Neuronal stem cell (in vitro differentiated cells): Measurements from ENCODE around the gene BRSK2.
A peak's percentile ranks its signal among the peaks of the same experiment; 100 is the strongest.

Experiments used
- DNase-seq: peaks from one replicate; pipeline ENCODE4 v3.0.0-alpha.2; 2013; ENCODE audit warnings: low spot score
- H2AFZ ChIP-seq: one replicate; pipeline ENCODE4 v1.6.1; 2013; ENCODE audit warnings: mild to moderate bottlenecking, low read length, inconsistent platforms
- H2AK5ac ChIP-seq: 2 replicates; pipeline ENCODE4 v1.6.1; 2013; ENCODE audit warnings: low read depth, mild to moderate bottlenecking, inconsistent platforms, low read length, moderate library complexity, mixed read lengths
- H2BK120ac ChIP-seq: 2 replicates; pipeline ENCODE4 v1.6.1; 2013; ENCODE audit warnings: low read depth, mild to moderate bottlenecking, inconsistent platforms, low read length, moderate library complexity, mixed read lengths
- H2BK12ac ChIP-seq: one replicate; pipeline ENCODE4 v1.6.1; 2013; ENCODE audit warnings: low read length, inconsistent platforms
- H2BK15ac ChIP-seq: 2 replicates; pipeline ENCODE4 v1.6.1; 2013; ENCODE audit warnings: mild to moderate bottlenecking, low read length, inconsistent platforms, mixed read lengths
- H2BK5ac ChIP-seq: one replicate; pipeline ENCODE4 v1.6.1; 2013; ENCODE audit warnings: inconsistent platforms, mild to moderate bottlenecking, low read length, moderate library complexity
- H3K14ac ChIP-seq: one replicate; pipeline ENCODE4 v1.6.1; 2013; ENCODE audit warnings: low read length, inconsistent platforms
- H3K18ac ChIP-seq: 2 replicates; pipeline ENCODE4 v1.6.1; 2013; ENCODE audit warnings: low read length, inconsistent platforms
- H3K23ac ChIP-seq: 2 replicates; pipeline ENCODE4 v1.6.1; 2013; ENCODE audit warnings: low read depth, mild to moderate bottlenecking, mixed read lengths, low read length, inconsistent platforms; ENCODE audit not compliant: poor library complexity
- H3K27ac ChIP-seq: replicated peaks from 3 replicates; pipeline ENCODE4 v1.5.1; 2013; ENCODE audit warnings: low read length, inconsistent platforms
- H3K27me3 ChIP-seq, 3 experiments: 2 replicates each; pipeline ENCODE4 v1.6.1; 2013; ENCODE audit warnings: low read length in 3 of 3, mild to moderate bottlenecking in 2 of 3, inconsistent platforms in 1 of 3, low read depth in 1 of 3, mixed read lengths in 1 of 3, moderate library complexity in 1 of 3; ENCODE audit not compliant: control insufficient read depth in 3 of 3, insufficient read depth in 3 of 3
- H3K36me3 ChIP-seq, 2 donors: replicated peaks in 1 of 2; 2 replicates each; pipeline ENCODE4 v1.6.1; 2013; ENCODE audit warnings: low read length in 2 of 2; ENCODE audit not compliant: control insufficient read depth in 2 of 2, insufficient read depth in 2 of 2
- H3K4ac ChIP-seq: 2 replicates; pipeline ENCODE4 v1.6.1; 2013; ENCODE audit warnings: inconsistent platforms, mild to moderate bottlenecking, low read length, moderate library complexity
- H3K4me1 ChIP-seq, 2 donors: 1 replicate in 1 of 2; 2 replicates in 1 of 2; pipeline ENCODE4 v1.6.1; 2013; ENCODE audit warnings: low read length in 2 of 2, low read depth in 1 of 2; ENCODE audit not compliant: control insufficient read depth in 2 of 2, insufficient read depth in 1 of 2
- H3K4me2 ChIP-seq: one replicate; pipeline ENCODE4 v1.6.1; 2013; ENCODE audit warnings: mild to moderate bottlenecking, low read length, inconsistent platforms; ENCODE audit not compliant: insufficient read depth, poor library complexity, severe bottlenecking
- H3K4me3 ChIP-seq, 2 donors: 2 replicates each; pipeline ENCODE4 v1.5.1; 2013; ENCODE audit warnings: low read length in 2 of 2, mild to moderate bottlenecking in 2 of 2, inconsistent platforms in 1 of 2, moderate library complexity in 1 of 2
- H3K79me1 ChIP-seq: one replicate; pipeline ENCODE4 v1.6.1; 2013; ENCODE audit warnings: low read depth, mild to moderate bottlenecking, inconsistent platforms, low read length, moderate library complexity
- H3K9ac ChIP-seq: one replicate; pipeline ENCODE4 v1.6.1; 2013; ENCODE audit warnings: mild to moderate bottlenecking, low read depth, low read length, inconsistent platforms; ENCODE audit not compliant: poor library complexity
- H3K9me3 ChIP-seq, 2 donors: replicated peaks in 1 of 2; 2 replicates each; pipeline versions ENCODE3 to v1.6.1; 2013; ENCODE audit warnings: low read length in 2 of 2, mild to moderate bottlenecking in 2 of 2, inconsistent platforms in 1 of 2, low read depth in 1 of 2, mixed read lengths in 1 of 2, moderate library complexity in 1 of 2; ENCODE audit not compliant: control insufficient read depth in 2 of 2, insufficient read depth in 1 of 2
- H4K8ac ChIP-seq: one replicate; pipeline ENCODE4 v1.6.1; 2013; ENCODE audit warnings: low read depth, mild to moderate bottlenecking, inconsistent platforms, low read length, moderate library complexity
- H4K91ac ChIP-seq: one replicate; pipeline ENCODE4 v1.6.1; 2013; ENCODE audit warnings: low read length, low read depth, mild to moderate bottlenecking, inconsistent platforms; ENCODE audit not compliant: poor library complexity
- WGBS, 2 donors: extraction: QIAGEN DNeasy Blood & Tissue Kit; methylation state at CpG; one replicate each; pipeline ENCODE4 v1.1.7; 2013; ENCODE audit warnings: missing lambda C conversion rate in 2 of 2, mixed read lengths in 1 of 2; ENCODE audit not compliant: insufficient read length in 2 of 2, insufficient replicate concordance in 1 of 2; ENCODE audit errors: extremely low coverage in 2 of 2; 5-methylcytosine and 5-hydroxymethylcytosine counted together

The BRSK2 gene

GRCh38 chr11:1486054-1486825, 96.5 kb downstream of the BRSK2 start, which contains the start of gene MOB2:
Gene MOB2 (minus strand): TSS chr11:1486779. CDS start chr11:1486556, 223 bp downstream.
- peak within 1 kb of the TSS; percentile 34 for H3K23ac ChIP-seq
- H2BK120ac ChIP-seq, result peak within 1 kb of the TSS; percentile 8
- H3K4me3 ChIP-seq, result no peak within 1 kb of the TSS
- H2BK15ac ChIP-seq, result peak within 1 kb of the TSS; percentile 31
- H3K4me1 ChIP-seq, result peaks cover 4 to 8% of the 10 kb centered on the region in 2 donors
- H2BK5ac ChIP-seq, result peak within 1 kb of the TSS; percentile 22
- H3K18ac ChIP-seq, result peak within 1 kb of the TSS; percentile 76
- no peak for DNase-seq
- H3K9ac ChIP-seq, result peak within 1 kb of the TSS; percentile 38
- H3K27me3 ChIP-seq, result no peaks in the 10 kb centered on the region
- H3K79me1 ChIP-seq, result peaks cover 20% of the 10 kb centered on the region
- H3K14ac ChIP-seq, result peak within 1 kb of the TSS; percentile 67
- H2AK5ac ChIP-seq, result peak within 1 kb of the TSS; percentile 56
- H3K36me3 ChIP-seq, result no peaks in the 10 kb centered on the region
- H4K91ac ChIP-seq, result no peak within 1 kb of the TSS
- no peak within 1 kb of the TSS for H2AFZ ChIP-seq
- no peak within 1 kb of the TSS for H3K27ac ChIP-seq
- peak within 1 kb of the TSS; percentile 73 for H2BK12ac ChIP-seq
- H3K4ac ChIP-seq, result no peak within 1 kb of the TSS
- H3K9me3 ChIP-seq, result peaks cover 0 to 2% of the 10 kb centered on the region in 2 donors
- H3K4me2 ChIP-seq, result no peak within 1 kb of the TSS
- no CpG with 5 or more reads among the region's 31 CpGs for WGBS, 2 donors
- H4K8ac ChIP-seq, result no peak within 1 kb of the TSS

- peak overlapping the region; percentile 63 for H3K18ac ChIP-seq
- H3K14ac ChIP-seq, result peak overlapping the region; percentile 67
- WGBS, 2 donors, result no CpG with 5 or more reads among the region's 21 CpGs
These were observed 97.5 kb downstream of the BRSK2 start for GRCh38 chr11:1487091-1487850.

GRCh38 chr11:1487851-1488574, 98.3 kb downstream of the BRSK2 start:
- H2BK15ac ChIP-seq, result peak overlapping the region; percentile 31
- no peak overlapping the region for H2BK120ac ChIP-seq
- H4K8ac ChIP-seq, result no peak overlapping the region
- H3K18ac ChIP-seq, result peak overlapping the region; percentile 81
- H2AFZ ChIP-seq, result no peak overlapping the region
- peaks cover 0 to 2% of the 10 kb centered on the region in 2 donors for H3K9me3 ChIP-seq
- peak overlapping the region; percentile 67 for H3K14ac ChIP-seq
- peak overlapping the region; percentile 78 for H3K9ac ChIP-seq
- peak overlapping the region; percentile 34 for H2BK12ac ChIP-seq
- H3K4me3 ChIP-seq, result no peak overlapping the region
- H3K4me2 ChIP-seq, result no peak overlapping the region
- H2AK5ac ChIP-seq, result peak overlapping the region; percentile 60
- no CpG with 5 or more reads among the region's 23 CpGs for WGBS, 2 donors
- DNase-seq, result no peak
- H3K36me3 ChIP-seq, result no peaks in the 10 kb centered on the region
- peak overlapping the region; percentile 64 for H4K91ac ChIP-seq
- peak overlapping the region; percentile 22 for H2BK5ac ChIP-seq
- peak overlapping the region; percentile 34 for H3K23ac ChIP-seq
- H3K27ac ChIP-seq, result no peak overlapping the region
- H3K79me1 ChIP-seq, result peaks cover 17% of the 10 kb centered on the region
- peak overlapping the region; percentile 38 for H3K4ac ChIP-seq
- no peaks in the 10 kb centered on the region for H3K27me3 ChIP-seq
- H3K4me1 ChIP-seq, result peaks cover 4 to 6% of the 10 kb centered on the region in 2 donors

More at GRCh38 chr11:1487091-1487850, 97.5 kb downstream of the BRSK2 start:
- Histone ChIP-seq H3K4ac (no peak overlapping the region), H3K9me3 (peaks cover 0 to 2% of the 10 kb centered on the region in 2 donors), H3K23ac (peak overlapping the region; percentile 34), H2AFZ (no peak overlapping the region), H2BK120ac (no peak overlapping the region), H2BK15ac (peak overlapping the region; percentile 31), H3K4me2 (no peak overlapping the region), H4K8ac (no peak overlapping the region), H4K91ac (peak overlapping the region; percentile 64), H3K4me3 (no peak overlapping the region), H3K27me3 (no peaks in the 10 kb centered on the region), H3K9ac (peak overlapping the region; percentile 78), H3K79me1 (peaks cover 20% of the 10 kb centered on the region), H2AK5ac (peak overlapping the region; percentile 15), H3K27ac (no peak overlapping the region), H2BK5ac (peak overlapping the region; percentile 22), H3K36me3 (no peaks in the 10 kb centered on the region), H3K4me1 (peaks cover 4 to 6% of the 10 kb centered on the region in 2 donors), H2BK12ac (peak overlapping the region; percentile 34)
- no peak for DNase-seq
